Dedifferentiated amniotic fluid mesenchymal stem cell (primary cell): ENCODE measurements around the gene SYNGAP1.
A peak's percentile ranks its signal among the peaks of the same experiment; 100 is the strongest.

ENCODE experiments used
- DNase-seq: peaks from one replicate; pipeline ENCODE4 v3.0.0-alpha.2; 2016; ENCODE audit errors: extremely low spot score

SYNGAP1 gene

DNA sequence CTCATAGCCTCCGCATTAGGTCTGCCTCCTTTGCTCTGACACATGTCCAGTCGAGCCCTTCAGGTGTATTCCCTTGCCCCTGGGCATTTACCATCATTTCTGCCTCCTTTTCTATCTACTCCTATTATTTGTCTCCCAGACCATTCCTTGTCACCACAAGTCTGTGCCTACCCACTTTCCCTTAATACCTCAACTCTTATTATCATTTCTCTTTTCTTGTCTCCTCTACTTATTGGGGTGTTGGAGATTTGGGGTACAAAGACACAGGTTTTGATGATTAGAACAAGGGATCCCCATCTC is 1.4 kb downstream of the SYNGAP1 start:
- no peak for DNase-seq

DNA sequence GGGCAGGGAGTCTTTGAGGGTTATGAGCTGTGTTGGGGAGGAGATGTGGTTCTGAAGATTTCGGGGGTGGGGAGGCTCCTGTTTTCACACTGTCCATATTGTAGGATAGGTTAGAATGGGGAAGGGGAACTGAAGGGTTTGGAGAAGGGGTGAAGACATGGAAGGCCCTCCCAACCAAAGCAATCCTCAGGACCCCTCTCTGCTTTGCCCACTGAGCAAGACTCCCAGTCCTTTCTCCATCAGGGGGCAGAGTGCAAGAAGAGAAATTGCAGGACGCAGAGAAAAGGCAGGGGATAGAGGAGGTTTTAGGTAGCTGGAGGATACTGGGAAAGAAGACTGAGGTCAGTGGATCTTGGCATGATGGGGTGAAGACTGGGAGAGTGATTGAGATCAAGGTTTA is 3.9 kb downstream of the SYNGAP1 start:
- no peak for DNase-seq

DNA sequence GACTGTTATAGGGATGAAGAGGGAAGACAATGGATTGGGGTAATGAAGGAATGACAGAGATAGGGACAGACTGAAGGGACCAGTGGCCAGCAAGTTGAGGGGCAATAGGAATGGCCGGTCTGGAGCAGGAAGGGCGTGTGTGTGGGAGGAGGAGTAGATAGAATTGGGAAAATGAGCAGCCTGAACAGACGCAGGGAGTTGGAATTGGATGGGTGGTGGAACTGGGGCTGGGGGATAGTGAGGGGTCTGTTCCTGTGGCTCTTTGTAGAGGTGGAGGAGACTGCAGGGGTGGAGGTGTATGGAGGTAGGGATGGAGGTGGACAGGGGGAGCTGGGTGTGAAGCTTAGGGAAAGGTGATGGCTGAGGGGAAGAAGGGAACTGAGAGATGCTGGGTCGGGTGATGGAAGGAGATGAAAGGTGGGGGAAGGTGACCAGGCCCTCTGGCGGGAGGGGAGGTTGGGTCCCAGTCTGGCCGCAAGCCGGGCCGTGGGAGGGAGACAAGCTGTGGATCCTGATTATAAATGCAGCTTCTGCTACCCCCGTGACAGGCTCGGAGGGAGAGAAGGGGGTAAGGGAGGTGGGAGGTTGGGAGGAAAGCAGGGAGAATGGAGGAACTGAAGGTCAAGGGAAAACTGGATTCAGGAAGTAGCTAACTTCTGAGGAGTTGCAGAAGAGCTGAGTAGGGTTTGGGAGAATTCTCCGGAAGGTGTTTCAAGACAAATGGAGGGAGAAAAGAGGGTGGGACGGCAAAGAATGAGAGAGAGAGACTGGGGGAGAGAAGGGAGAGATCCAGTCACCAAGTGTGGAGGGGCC is 5.2 kb downstream of the SYNGAP1 start:
- no peak for DNase-seq

DNA sequence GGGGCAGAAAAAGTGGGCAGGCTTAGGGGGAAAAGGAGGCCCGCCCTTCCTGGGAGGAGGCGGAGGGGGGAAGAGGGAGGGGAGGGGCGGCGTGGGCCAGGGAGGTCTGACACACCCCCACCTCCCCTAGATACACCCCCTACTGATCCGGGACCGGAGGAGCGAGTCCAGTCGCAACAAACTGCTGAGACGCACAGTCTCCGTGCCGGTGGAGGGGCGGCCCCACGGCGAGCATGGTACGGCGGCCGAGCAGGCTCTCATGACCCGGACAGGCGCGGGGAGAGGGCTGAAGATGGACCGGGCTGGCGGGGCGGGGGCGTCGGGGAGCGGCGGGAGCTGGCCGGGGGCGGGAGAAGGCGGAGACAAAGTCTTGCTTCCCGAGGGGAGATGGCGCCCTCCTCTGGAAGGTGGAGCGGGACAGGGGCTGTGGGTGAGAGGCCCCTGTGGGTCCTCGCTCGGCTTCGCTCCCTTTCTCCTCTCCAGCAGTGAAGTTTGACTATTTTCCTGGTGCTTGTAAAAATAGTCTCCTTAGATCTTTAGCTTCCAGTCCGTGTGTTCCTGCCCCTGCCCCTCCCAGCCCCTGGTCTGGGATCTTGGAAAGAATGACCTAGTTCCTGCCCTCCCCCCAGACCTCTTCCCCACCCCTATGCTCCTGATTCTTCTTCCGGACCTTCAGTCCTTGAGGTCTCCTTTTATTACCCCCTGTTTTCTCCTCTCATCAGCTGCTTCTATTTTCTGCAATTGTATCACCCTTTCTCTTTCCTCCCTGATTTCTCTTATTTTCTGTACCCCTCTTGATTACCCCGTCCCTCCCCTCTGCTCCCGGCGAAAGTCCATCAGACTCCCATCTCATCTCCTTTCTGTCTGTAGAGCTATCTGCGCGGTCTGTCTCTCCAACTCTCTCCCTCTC is 6.1 kb downstream of the SYNGAP1 start:
- DNase-seq, result peak; percentile 67

DNA sequence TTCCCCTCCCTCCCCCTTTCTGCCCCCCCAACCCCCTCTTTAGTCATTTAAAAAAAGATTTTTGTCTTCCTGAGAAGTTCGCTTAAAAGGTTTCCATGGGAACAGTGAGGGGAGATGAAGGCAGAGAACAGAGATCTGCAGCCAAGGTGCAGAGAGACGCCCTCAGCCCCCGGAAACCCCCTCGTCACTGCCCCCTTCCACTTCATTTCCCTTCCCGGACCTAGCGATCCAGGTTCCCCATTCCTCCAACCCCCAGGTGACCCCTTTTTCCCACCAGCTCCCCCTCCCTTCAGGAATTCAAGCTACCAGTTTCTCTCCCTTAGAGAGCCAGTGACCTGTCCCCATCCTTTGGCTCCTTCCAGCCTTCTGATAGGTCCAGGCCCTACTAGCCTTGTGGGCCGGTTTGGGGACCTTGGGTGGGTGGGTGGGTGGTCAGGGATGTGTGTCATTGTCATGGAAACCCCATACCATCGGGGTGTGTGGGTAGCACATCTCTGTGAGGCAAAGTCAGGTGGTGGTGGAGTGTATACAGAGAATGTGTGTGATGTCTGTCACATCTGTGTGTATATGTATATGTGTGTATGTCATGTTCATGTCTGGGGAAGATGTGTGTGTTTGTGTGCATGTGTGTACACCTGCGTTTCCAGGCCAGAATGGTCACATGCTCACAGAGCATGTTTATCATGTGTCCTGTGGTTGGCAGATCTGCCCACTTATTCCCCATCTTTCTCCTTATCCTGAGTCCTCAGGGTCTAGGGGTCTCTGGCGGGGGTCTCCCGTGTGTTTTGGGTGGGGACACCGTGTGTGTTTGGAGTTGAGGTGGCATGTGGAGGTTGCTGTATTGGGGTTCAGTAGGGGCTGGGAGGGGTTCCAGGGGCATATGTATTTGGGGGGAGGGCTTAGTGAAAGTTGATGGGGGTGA is 7.0 kb downstream of the SYNGAP1 start:
- no peak for DNase-seq

DNA sequence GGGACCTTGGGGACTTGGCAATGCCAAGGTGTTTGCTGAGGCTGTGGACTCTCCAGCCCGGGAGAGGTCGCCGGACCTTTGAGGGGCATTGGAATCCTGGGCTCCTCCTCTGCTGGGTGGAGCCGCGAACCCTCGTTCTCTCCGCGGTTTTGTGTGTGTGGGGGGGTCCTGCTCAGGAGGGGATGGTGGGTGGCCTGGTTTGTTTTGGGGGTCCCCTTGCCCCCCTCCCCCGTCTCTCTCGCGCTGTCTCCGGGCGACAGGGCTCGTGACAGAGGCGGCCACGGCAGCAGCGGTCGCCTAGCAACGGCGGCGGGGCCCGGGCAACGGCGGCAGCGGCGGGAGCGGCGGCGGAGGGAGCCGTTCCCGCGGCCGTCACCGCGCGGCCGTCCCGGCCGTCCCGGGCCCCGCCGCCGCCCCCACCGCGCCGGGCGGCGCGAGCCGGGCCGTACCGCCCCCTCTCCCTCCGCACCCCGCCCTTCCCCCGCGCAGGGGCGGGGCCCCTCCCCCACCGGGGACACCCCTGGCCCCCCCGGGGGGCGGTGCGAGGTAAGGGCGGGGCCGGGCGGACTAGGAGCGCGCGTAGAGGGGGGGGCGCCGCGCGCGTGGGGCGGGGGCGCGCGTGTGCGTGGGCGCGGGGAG is 7.8 kb downstream of the SYNGAP1 start:
- DNase-seq, result no peak

DNA sequence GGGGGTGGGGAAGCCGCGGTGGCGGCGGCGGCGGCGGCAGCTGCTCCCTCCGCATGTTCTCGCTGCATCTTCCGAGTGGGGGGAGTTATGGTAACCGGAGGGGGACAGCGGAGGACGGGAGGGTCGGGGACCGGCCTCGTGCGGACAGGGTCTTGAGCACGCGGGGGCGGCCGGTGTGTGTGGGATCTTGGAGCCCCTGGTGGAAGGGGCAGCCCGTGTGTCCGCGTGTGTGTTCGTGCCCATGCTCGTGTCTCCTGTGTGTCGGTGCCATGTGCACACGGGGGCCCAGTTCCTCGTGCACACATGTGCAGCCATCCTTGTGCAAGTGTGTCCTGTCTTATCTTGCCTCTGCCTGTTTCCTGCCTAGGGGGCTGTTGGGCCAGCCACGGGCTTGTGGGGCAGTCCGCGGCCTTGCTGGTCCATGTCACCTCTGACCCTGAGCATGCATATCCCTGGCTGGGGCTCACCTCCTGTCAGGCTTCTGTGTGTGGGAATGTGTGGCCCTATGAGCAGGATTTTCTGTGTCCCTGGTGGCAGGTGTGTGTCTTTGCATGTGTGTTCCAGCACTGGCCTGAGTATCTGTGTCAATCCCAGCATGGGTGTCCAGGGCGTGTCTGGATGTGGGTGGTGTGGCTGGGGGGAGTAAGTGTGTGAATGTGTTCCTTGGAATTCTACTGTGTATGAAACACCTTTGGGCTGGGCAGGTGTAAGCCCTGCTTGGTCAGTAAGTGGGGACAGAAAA is 8.5 kb downstream of the SYNGAP1 start:
- DNase-seq, result no peak

DNA sequence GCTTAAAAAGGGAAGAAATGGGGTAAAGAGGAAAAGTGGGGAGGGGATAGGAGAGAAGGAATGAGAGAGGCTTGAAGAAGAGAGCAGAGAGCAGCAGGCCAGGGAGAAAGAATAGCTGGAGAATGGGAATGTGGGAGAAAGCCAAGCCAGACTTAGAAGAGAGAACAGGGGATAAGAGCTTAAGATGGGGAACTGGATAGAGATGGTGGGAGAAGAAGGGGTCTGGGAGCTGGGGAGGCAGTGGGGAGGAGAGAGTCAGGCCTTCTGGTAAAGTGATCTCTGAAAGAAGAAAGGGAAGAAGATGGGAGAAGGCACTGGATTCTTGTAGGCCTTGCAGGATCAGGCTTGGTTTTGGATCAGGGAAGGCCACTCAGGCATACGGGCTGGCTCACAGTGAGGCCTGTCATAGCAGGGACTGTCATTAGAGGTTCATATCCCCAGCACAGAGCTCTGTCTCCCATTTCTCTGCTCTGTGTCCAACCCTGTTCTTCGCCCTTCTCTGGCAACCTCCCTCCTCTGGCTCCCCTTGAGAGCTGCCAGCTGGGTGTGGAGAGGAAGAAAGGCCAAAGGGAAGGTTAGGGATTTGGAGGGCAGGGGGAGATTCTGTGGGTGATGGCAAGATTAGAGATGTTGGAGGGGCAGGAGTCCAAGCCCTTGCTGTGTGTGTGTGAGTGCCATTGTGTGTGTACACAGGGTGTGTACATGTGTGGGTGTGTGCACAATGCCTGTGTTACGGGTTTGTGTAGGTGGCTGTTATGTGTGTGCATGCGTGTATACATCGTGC is 9.3 kb downstream of the SYNGAP1 start:
- DNase-seq, result no peak

DNA sequence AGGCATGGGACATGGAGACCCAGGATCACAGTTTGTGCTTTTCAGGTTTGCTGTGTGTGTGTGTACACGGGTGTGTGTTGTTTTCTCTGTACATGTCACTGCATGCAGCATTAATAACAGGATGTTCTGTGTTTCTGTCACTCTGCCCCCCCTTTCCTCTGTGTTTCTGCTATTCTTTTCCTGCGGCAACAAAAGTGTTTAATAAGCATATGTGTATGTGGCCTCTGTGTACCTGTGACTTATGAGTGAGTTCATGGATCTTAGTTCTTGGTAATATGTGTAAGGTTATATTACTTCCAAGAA is 9.8 kb downstream of the SYNGAP1 start:
- no peak for DNase-seq

DNA sequence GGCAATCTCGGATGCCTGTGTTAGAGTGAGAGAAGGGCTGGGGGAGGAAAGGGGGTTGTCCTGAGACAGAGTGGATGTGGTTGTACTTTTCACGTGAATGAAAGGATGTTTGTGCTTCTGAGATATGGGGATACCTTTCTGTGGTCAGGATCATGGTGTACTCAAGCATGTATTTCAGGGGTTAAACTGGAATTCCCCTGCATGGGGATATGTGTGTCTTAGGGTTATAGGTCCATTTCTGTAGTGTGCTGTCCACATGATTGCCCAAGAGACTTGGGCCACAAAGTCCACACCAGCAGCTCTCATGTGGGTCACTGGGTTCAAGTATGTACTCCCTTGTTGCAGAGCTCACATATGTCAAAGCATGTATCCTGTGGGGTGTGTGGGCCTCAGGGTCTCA is 10.5 kb downstream of the SYNGAP1 start:
- no peak for DNase-seq

DNA sequence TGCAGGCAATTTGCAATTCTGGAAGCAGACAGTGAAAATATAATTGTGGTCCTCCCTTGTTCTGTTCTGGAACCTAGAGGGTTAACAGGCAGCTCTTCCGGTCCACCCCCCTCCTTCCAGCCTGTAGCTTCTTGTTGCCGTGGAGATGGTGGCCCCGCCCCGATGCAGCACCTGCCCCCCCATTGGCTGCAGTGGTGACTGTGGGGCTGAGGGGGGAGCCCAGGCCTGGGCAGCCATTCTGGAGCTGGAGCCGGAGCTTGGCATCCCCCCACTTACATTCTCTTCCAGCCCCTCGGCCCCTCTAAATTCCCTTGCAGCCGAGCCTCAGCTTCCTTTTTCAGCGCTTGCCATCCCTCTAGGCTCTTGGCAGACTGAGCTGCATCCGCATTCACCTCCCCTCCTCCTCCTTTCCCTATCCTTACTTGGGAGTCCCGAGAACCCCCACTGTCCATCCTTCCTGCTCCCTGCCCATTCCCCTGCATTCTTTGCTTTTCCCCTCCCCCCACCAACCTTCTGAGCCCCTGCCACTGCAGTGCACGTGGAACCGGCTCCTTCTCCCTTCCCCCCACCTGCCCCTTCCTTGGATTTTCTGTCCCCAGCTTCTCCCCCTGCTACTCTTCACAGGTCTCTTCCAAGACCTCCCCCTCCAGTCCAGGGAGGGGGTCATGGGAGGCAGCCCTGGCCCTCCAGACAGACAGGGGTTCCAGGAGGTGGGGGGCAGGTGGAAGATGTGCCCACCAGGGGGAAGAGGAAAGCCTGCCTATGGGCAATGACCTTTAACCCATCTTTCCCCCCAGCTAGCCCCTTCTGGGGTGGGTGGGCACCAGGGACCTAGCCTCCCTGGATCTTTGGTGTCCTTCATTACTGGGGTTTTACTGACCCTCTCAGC is 11.4 kb downstream of the SYNGAP1 start:
- DNase-seq, result no peak

DNA sequence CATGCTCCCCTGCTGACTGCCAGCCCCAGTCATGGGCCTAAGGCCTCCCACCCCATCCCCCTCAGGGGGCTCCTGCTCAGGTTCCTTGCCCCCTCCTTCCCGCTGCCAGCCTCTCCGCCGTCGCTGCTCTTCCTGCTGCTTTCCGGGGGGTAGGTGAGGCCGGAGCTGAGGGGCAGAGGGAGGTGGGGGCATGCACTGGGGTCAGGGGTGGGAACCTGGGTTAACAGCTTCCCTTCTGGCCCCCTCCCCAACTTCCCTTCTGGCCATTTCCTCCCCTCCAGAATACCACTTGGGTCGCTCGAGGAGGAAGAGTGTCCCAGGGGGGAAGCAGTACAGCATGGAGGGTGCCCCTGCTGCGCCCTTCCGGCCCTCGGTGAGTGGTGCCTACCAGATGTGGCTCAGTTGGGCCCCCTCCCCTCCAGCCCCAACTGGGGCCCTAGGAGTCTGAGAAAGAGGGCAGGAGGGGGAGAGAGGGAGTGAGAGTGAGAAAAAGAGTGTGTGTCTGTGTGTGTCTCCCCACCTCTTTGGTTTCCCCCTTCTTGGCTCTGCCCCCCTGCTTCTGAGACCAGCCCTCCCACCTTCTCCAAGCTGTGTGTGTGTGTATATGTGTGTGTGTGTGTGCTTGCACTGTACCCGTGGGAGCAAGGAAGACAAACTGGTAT is 12.1 kb downstream of the SYNGAP1 start:
- DNase-seq, result no peak

DNA sequence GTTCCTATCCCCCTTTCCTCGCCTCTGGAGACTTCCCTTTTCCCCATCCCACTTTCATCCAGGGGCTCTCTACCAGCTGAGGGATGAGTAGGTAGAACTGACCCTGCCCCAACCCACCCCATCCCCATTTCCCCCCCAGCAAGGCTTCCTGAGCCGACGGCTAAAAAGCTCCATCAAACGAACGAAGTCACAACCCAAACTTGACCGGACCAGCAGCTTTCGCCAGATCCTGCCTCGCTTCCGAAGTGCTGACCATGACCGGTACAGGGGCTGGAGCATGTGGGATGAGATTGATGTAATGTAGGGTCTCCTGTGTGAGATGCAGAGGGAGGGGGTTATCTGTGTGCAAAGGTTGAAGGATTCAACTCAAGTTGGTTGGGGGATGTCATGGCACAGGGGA is 12.7 kb downstream of the SYNGAP1 start:
- DNase-seq, result no peak

DNA sequence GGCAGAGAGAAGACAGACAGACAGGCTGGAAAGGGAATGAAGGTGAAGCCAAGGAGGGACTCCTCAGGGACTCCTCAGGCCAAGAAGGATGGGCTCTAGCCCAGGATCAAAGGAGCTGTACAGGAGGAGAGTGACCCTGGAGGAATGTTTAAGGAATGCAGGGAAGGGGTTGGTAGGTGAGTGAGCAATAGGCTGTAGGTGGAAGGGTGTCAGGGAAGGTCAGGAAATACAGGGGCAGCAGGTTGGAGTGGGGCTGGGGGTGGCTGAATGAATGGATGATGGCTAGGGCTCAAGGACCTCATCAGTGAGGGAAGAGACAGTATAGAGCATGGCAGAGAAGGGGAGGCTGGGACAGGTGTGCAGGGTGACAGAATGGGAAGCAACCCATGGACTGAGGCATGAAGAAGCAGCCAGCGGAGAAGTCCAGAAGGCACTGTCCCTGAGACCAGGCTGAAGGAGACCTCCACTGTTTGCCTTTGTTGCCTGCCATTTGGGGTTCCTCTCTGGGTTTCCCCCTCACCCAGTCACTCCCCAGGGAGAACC is 13.2 kb downstream of the SYNGAP1 start:
- no peak for DNase-seq

DNA sequence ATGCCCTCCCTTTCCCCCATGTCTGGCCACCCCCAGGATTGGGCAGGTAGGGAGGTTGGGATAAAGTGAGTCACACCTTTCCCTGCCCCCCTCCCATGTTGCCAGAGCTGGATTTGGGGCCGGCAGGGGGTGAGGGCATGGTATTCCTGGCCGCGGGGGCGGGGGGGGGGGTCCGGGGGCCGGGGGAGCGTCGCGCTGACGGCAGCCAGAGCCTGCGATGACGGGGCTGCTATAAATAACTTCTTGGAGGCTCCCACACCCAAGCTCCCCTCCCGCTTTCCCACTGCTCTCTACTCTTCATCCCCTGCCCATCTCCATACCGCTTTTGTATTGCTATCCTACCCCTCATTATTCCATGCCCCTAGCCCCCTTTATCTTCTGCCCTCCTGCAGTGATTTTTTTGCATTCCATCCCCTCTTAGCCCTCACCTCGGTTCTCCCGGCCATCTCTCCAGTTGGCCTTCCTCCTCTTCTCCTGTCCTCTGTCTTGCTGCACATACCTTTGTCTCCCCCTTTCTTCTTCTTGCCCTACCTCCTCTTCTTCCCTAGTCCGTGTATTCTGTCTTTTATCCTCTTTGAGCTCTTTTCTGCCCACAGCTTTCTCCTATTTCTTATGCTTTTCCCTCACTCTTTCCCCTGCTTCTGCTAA is 13.8 kb downstream of the SYNGAP1 start:
- no peak for DNase-seq

DNA sequence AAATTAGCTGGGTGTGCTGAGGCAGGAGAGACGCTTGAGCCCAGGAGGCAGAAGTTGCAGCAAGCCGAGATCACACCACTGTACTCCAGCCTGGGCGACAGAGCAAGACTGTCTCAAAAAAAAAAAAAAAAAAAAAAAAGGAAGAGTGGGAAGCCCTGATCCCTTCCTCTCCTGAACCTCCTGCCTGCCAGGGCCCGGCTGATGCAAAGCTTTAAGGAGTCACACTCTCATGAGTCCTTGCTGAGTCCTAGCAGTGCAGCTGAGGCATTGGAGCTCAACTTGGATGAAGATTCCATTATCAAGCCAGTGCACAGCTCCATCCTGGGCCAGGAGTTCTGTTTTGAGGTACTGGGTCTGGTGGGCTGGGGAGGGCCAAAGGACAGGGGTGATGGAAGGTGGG is 15.1 kb downstream of the SYNGAP1 start:
- DNase-seq, result no peak

DNA sequence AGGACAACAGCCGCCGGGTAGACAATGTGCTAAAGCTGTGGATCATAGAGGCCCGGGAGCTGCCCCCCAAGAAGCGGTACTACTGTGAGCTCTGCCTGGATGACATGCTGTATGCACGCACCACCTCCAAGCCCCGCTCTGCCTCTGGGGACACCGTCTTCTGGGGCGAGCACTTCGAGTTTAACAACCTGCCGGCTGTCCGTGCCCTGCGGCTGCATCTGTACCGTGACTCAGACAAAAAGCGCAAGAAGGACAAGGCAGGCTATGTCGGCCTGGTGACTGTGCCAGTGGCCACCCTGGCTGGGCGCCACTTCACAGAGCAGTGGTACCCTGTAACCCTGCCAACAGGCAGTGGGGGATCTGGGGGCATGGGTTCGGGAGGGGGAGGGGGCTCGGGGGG is 17.8 kb downstream of the SYNGAP1 start:
- no peak for DNase-seq
